Prostate gland (tissue), 2 donors: Measurements from ENCODE around the gene ELMO1. TPM values are rescaled to one million over a fixed set of nuclear protein-coding genes. Genes with fewer than 3 reads are reported as not detected.
A peak's percentile ranks its signal among the peaks of the same experiment; 100 is the strongest.

ENCODE experiments used
- DNase-seq: peaks from one replicate; pipeline ENCODE4 v3.0.0-alpha.2; 2019; ENCODE audit warnings: low spot score
- H3K27ac ChIP-seq, 2 donors: fragments of 200-600 bp; sonication (generic); 2 replicates each; pipeline ENCODE4 v1.5.1; 2017 to 2019
- H3K27me3 ChIP-seq: fragments of 200-600 bp; sonication (generic); replicated peaks from 2 replicates; pipeline ENCODE4 v1.5.1; 2019; ENCODE audit not compliant: insufficient read depth
- H3K36me3 ChIP-seq, 2 donors: fragments of 200-600 bp; sonication (generic); 1 replicate in 1 of 2; 2 replicates in 1 of 2; pipeline versions ENCODE4 v1.5.1 to v1.8.1; 2017 to 2019
- H3K4me1 ChIP-seq: fragments of 200-600 bp; sonication (generic); replicated peaks from 2 replicates; pipeline ENCODE4 v1.5.1; 2019
- H3K4me3 ChIP-seq, 2 donors: fragments of 200-600 bp; sonication (generic); 2 replicates each; pipeline ENCODE4 v1.5.1; 2017 to 2019
- H3K9me3 ChIP-seq: fragments of 200-600 bp; sonication (generic); 2 replicates; pipeline ENCODE4 v1.5.1; 2017
- CTCF ChIP-seq, 4 experiments: fragments of 200-600 bp in 2 of 4; fragments of 450-650 bp in 2 of 4; sonication (generic) in 2 of 4; IDR thresholded peaks; 1 replicate in 3 of 4; 2 replicates in 1 of 4; pipeline ENCODE4 v1.5.1; 2016 to 2019; ENCODE audit warnings: antibody characterized with exemption in 4 of 4, mild to moderate bottlenecking in 2 of 4, moderate library complexity in 2 of 4
- POLR2A ChIP-seq: fragments of 450-650 bp; IDR thresholded peaks from one replicate; pipeline ENCODE4 v1.6.1; 2016; ENCODE audit warnings: antibody characterized with exemption, mild to moderate bottlenecking
- POLR2AphosphoS5 ChIP-seq: sonication (generic); formaldehyde crosslinking; IDR thresholded peaks from one replicate; pipeline ENCODE4 v1.6.1; 2017; ENCODE audit warnings: antibody characterized with exemption
- WGBS: methylation state at CpG from one replicate; pipeline ENCODE4 v1.1.5; 2018; 5-methylcytosine and 5-hydroxymethylcytosine counted together
- intact Hi-C: fragments of 100-400 bp; cut with DNase I; formaldehyde crosslinking; loops from one replicate; pipeline ENCODE4 v1.14.2; 2022
- total RNA-seq, 2 donors: library from RNA; depleted of rRNA; stranded (reverse); fragments of >200 nt; gene quantifications; one replicate each; pipeline ENCODE4 v1.1.0, GENCODE V29; 2016

ELMO1 gene
- total RNA-seq, 2 donors from 2014 or later, result 6.7 to 19.3 TPM

GRCh38 chr7:37450035-37450434, 1.4 kb upstream of the ELMO1 start:
- Histone ChIP-seq H3K27ac (no peak overlapping the region), H3K36me3 (no peaks in the 10 kb centered on the region), H3K9me3 (no peaks in the 10 kb centered on the region), H3K27me3 (no peaks in the 10 kb centered on the region), H3K4me3 (no peak overlapping the region), H3K4me1 (no peaks in the 10 kb centered on the region)
- no peak for DNase-seq
- intact Hi-C loops, result no loop called here
- WGBS, result 93% methylated on average over 3 of the region's 3 CpGs
- no peak for TF ChIP-seq POLR2AphosphoS5
- TF ChIP-seq POLR2A, result no peak
- no peak for TF ChIP-seq CTCF (IDR thresholded peaks at IDR 0.05)

GRCh38 chr7:37449621-37450020, 957 bp upstream of the ELMO1 start:
- TF ChIP-seq POLR2AphosphoS5 (no peak), POLR2A (no peak), CTCF (IDR thresholded peaks at IDR 0.05) (no peak)
- Histone ChIP-seq H3K4me3 (peak overlapping the region in 1 of 2 donors; percentile 75), H3K4me1 (no peaks in the 10 kb centered on the region), H3K27me3 (no peaks in the 10 kb centered on the region), H3K9me3 (no peaks in the 10 kb centered on the region), H3K27ac (no peak overlapping the region), H3K36me3 (no peaks in the 10 kb centered on the region)
- no peak for DNase-seq
- intact Hi-C loops, result loop anchor here (10.0 kb wide), 1 partner anchor 215 kb away; no protein-coding TSS in a partner anchor
- 34% methylated on average over 5 of the region's 5 CpGs for WGBS

- intact Hi-C loops, result loop anchor here (10.0 kb wide), 1 partner anchor 213 kb away; no protein-coding TSS in a partner anchor
- Histone ChIP-seq H3K27me3 (no peaks in the 10 kb centered on the region), H3K36me3 (no peaks in the 10 kb centered on the region), H3K4me1 (no peaks in the 10 kb centered on the region), H3K4me3 (peak overlapping the region; percentile 66 to 75), H3K27ac (peak overlapping the region; percentile 65 to 77), H3K9me3 (no peaks in the 10 kb centered on the region)
- TF ChIP-seq POLR2A (no peak), POLR2AphosphoS5 (no peak), CTCF (IDR thresholded peaks at IDR 0.05) (no peak)
- WGBS, result 1% methylated on average over 62 of the region's 63 CpGs
- no peak for DNase-seq
Measured at GRCh38 chr7:37448011-37448635, 541 bp downstream of the ELMO1 start.

GRCh38 chr7:37446371-37446770, 2.3 kb downstream of the ELMO1 start:
- Histone ChIP-seq H3K4me3 (no peak overlapping the region), H3K27ac (no peak overlapping the region), H3K27me3 (no peaks in the 10 kb centered on the region), H3K36me3 (no peaks in the 10 kb centered on the region), H3K9me3 (no peaks in the 10 kb centered on the region), H3K4me1 (no peaks in the 10 kb centered on the region)
- 93% methylated on average over 3 of the region's 3 CpGs for WGBS
- no peak for TF ChIP-seq POLR2AphosphoS5
- DNase-seq, result no peak
- intact Hi-C loops, result loop anchor here (10.0 kb wide), 1 partner anchor 212 kb away; no protein-coding TSS in a partner anchor

GRCh38 chr7:37445790-37446189, 2.9 kb downstream of the ELMO1 start:
- Histone ChIP-seq H3K27ac (no peak overlapping the region), H3K4me3 (no peak overlapping the region), H3K27me3 (no peaks in the 10 kb centered on the region), H3K9me3 (no peaks in the 10 kb centered on the region), H3K36me3 (no peaks in the 10 kb centered on the region), H3K4me1 (no peaks in the 10 kb centered on the region)
- no peak for TF ChIP-seq CTCF (IDR thresholded peaks at IDR 0.05)
- TF ChIP-seq POLR2AphosphoS5, result no peak
- no peak for TF ChIP-seq POLR2A
- intact Hi-C loops, result loop anchor here (10.0 kb wide), 1 partner anchor 211 kb away; no protein-coding TSS in a partner anchor
- DNase-seq, result no peak
- 96% methylated on average over 1 of the region's 1 CpG for WGBS
